ENCODE data around the gene FADS2. TPM values are rescaled to one million over a fixed set of nuclear protein-coding genes. Genes with fewer than 3 reads are reported as not detected.

Gene FADS2
- total and polyA plus RNA-seq, 10 of the 15 experiments (the other 5 are each of a cell fraction or from before 2014, with no cell fraction given): 3.3 to 313 (median 149) TPM

DNA sequence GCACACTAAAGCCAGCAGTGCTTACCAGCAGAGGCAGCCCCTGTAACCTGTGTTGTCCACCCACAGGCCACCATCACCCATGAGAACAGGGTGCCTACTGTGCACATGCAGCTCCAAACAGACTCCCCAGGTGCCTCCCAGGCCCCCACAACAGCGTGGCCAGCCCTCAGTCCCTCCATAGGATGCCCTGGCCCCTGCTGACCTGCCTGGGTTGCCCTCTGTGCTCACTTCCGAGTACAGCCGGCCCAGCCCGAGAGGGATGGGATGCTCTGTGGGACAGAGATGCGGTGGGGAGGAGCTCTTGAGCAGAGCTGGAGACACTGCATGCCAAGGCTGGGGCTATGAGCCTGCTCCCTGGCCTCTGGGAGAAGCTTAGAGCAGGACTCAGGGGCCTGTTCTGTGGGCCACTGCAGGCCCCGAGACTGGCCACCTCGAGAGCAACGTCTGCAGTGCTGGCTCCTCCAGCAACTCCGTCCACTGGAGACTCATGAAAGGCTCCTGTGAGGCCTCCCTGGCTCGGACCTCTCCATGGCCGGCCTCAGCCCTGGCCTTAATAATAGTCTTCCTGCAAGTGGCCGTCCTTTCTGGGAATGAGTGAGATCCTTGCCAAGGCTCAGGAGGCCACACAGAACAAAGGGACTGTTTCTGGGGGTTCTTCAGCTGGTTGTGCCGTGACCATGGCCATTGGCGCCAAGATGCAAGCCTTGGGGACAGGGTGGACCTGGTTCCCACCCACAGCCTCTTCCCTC lies 27.0 kb downstream of the FADS2 start (continued):
- TF ChIP-seq, protein P1, sequence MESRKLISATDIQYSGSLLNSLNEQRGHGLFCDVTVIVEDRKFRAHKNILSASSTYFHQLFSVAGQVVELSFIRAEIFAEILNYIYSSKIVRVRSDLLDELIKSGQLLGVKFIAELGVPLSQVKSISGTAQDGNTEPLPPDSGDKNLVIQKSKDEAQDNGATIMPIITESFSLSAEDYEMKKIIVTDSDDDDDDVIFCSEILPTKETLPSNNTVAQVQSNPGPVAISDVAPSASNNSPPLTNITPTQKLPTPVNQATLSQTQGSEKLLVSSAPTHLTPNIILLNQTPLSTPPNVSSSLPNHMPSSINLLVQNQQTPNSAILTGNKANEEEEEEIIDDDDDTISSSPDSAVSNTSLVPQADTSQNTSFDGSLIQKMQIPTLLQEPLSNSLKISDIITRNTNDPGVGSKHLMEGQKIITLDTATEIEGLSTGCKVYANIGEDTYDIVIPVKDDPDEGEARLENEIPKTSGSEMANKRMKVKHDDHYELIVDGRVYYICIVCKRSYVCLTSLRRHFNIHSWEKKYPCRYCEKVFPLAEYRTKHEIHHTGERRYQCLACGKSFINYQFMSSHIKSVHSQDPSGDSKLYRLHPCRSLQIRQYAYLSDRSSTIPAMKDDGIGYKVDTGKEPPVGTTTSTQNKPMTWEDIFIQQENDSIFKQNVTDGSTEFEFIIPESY (IDR thresholded peaks at IDR 0.05): no peak
- TF ChIP-seq NR2C2 (IDR thresholded peaks at IDR 0.05; ENCODE audit: borderline replicate concordance, control insufficient read depth, insufficient read length, low read depth): no peak
- no peak for TF ChIP-seq CHD2 (IDR thresholded peaks at IDR 0.05; ENCODE audit: borderline replicate concordance, low read depth, low read length)
- no peak for TF ChIP-seq NR2C1 (IDR thresholded peaks at IDR 0.05)
- no peak for TF ChIP-seq EP300 (IDR thresholded peaks at IDR 0.05; ENCODE audit: borderline replicate concordance in 1 of 2, control insufficient read depth in 1 of 2, low read depth in 2 of 2, low read length in 2 of 2)
- no peak for TF ChIP-seq POLR2AphosphoS2 (IDR thresholded peaks at IDR 0.05; ENCODE audit: low read depth, low read length)

DNA sequence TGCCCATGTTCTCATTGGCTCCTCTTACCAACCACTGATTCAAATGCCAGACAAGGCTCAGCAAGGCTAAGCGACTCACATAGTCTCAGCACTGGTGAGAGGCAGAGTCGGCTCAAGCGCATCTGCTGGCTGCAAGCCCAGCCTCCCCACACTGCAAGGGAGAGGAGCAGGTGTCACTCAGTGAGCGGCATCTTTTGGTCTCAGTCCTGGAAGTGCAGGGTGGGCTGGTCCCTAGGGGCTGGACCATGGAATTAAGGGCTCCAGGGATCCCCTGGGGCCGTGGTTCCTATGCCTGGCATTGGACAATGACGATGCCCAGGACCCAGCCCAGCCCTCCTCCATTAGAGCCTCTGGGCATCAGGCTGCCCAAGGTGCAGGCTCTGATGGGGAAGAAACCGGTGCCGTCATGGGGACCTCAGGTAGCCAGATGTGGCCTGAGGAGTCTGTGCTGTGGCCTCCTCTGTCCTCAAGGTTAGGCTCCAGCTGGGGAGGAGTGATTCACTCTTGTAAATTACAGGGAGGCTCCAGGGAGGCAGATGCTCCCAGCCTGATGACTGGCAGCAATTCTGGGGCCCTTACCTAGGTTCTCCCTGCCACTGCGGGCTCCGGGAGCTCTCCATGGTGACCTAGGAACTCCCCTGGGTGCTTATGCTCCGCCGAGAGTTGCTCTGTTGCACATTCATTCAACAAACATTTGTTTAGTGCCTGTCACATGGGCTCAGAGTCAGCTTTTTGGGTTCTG lies 28.0 kb downstream of the FADS2 start:
- ATAC-seq (no peak), FAIRE-seq (no peak), DNase-seq (ENCODE audit: low read depth, low spot score) (no peak)
- BruUV-seq (replicated peaks): no TSS peak
- ChIA-PET CTCF (no interaction called here), POLR2A (no interaction called here), SMC1A (ENCODE audit: uncharacterized antibody, unreplicated experiment) (no interaction called here), RAD21 (ENCODE audit: unreplicated experiment) (interaction anchor here (1.5 kb wide), 1 partner anchor 14 kb away, joined by 3 read pairs; no protein-coding TSS in a partner anchor)
- Histone ChIP-seq H3K4me3 (no peak overlapping the region), H2AFZ (ENCODE audit: control insufficient read depth, low read depth, low read length) (no peak overlapping the region), H3K79me2 (ENCODE audit: control insufficient read depth, insufficient read depth, low read length) (no peaks in the 10 kb centered on the region), H3K27me3 (replicated peaks in 1 of 2; ENCODE audit: control insufficient read depth in 2 of 2, insufficient read depth in 2 of 2, low read length in 1 of 2) (no peaks in the 10 kb centered on the region), H3K27ac (ENCODE audit: control insufficient read depth, insufficient read depth) (no peak overlapping the region), H3K4me2 (ENCODE audit: control insufficient read depth, insufficient read depth) (no peak overlapping the region), H4K20me1 (ENCODE audit: control insufficient read depth, insufficient read depth) (no peaks in the 10 kb centered on the region), H3K9ac (ENCODE audit: control insufficient read depth, insufficient read depth, low read length) (no peak overlapping the region), H3K4me1 (ENCODE audit: control insufficient read depth, insufficient read depth, low read length) (peaks cover under 1% of the 10 kb centered on the region; the same call in 1 of the 2 replicates), H3K9me3 (replicated peaks; ENCODE audit: control insufficient read depth, insufficient read depth, low read length) (no peaks in the 10 kb centered on the region), H3K36me3 (ENCODE audit: control insufficient read depth in 2 of 2, insufficient read depth in 2 of 2, low read length in 1 of 2) (peaks cover 30 to 47% of the 10 kb centered on the region in 2 experiments)
- intact Hi-C loops (cut with micrococcal nuclease; ENCODE audit: unreplicated experiment): no loop called here
- in situ Hi-C loops (cut with MboI): no loop called here
- 68% methylated on average over 12 of the region's 12 CpGs for WGBS (ENCODE audit: insufficient coverage, insufficient replicate concordance, low lambda C conversion rate, missing lambda C conversion rate)
- TF ChIP-seq SMAD5 (IDR thresholded peaks at IDR 0.05; ENCODE audit: low read depth) (no peak), IKZF2 (IDR thresholded peaks at IDR 0.05) (no peak), MTA3 (IDR thresholded peaks at IDR 0.05; ENCODE audit: borderline replicate concordance, low read length) (no peak), ZNF274 (IDR thresholded peaks at IDR 0.05; ENCODE audit: insufficient read depth, insufficient read length) (no peak)
- TF ChIP-seq, protein P2, sequence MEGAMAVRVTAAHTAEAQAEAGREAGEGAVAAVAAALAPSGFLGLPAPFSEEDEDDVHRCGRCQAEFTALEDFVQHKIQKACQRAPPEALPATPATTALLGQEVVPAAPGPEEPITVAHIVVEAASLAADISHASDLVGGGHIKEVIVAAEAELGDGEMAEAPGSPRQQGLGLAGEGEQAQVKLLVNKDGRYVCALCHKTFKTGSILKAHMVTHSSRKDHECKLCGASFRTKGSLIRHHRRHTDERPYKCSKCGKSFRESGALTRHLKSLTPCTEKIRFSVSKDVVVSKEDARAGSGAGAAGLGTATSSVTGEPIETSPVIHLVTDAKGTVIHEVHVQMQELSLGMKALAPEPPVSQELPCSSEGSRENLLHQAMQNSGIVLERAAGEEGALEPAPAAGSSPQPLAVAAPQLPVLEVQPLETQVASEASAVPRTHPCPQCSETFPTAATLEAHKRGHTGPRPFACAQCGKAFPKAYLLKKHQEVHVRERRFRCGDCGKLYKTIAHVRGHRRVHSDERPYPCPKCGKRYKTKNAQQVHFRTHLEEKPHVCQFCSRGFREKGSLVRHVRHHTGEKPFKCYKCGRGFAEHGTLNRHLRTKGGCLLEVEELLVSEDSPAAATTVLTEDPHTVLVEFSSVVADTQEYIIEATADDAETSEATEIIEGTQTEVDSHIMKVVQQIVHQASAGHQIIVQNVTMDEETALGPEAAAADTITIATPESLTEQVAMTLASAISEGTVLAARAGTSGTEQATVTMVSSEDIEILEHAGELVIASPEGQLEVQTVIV (IDR thresholded peaks at IDR 0.05; ENCODE audit: borderline replicate concordance, partially characterized antibody): no peak

Data from GM12878 (cell line).